CD4-positive, alpha-beta T cell treated with Interleukin-10 for 1 hour (primary cell): ENCODE measurements around the gene SEMA5A.

Experiments
- DNase-seq: peaks from one replicate; pipeline ENCODE4 v3.0.0-alpha.2; 2020

The SEMA5A gene, protein sequence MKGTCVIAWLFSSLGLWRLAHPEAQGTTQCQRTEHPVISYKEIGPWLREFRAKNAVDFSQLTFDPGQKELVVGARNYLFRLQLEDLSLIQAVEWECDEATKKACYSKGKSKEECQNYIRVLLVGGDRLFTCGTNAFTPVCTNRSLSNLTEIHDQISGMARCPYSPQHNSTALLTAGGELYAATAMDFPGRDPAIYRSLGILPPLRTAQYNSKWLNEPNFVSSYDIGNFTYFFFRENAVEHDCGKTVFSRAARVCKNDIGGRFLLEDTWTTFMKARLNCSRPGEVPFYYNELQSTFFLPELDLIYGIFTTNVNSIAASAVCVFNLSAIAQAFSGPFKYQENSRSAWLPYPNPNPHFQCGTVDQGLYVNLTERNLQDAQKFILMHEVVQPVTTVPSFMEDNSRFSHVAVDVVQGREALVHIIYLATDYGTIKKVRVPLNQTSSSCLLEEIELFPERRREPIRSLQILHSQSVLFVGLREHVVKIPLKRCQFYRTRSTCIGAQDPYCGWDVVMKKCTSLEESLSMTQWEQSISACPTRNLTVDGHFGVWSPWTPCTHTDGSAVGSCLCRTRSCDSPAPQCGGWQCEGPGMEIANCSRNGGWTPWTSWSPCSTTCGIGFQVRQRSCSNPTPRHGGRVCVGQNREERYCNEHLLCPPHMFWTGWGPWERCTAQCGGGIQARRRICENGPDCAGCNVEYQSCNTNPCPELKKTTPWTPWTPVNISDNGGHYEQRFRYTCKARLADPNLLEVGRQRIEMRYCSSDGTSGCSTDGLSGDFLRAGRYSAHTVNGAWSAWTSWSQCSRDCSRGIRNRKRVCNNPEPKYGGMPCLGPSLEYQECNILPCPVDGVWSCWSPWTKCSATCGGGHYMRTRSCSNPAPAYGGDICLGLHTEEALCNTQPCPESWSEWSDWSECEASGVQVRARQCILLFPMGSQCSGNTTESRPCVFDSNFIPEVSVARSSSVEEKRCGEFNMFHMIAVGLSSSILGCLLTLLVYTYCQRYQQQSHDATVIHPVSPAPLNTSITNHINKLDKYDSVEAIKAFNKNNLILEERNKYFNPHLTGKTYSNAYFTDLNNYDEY

DNA sequence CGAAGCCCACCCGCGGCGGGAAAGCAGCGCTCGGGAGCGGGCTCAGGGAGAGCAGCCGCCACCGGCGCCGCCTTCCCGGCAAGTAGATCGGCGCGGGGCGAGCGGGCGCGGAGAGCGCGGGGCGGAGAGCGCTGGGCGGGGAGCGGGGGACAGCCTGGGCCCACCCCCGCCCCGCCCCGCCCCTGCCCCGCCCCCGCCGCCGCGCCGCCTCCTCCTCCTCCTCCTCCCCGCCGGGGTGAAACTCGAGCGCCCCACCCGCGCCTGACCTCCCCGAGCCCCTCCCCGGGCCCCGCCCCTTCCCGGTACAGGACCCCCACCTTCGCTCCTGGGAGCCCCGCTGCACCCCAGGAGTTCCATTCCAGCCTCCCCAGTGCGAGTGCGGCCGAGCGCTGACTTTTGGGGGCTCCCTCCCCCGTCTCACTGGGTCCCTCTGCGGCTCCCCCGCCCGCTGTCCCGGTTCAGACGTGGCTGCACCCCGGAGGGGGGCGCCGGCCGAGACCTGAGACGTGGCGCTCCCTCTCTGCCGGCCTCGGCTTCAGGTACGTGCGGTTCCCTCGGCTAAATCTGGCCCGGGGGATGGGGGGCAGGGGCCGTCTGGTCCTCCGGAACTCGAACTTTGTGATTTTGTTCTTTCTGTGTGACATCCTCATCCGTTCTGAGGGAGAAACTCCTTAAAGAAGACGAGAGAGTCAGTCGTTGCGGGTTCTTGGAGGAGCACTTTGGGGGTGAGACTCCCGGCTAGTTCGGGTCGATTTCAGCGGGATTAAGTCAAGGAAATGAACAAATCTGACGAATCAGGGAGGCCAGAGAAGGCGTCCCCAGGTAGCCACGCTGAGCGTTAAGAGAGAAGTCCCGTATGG, at the start of gene SEMA5A:
Gene SEMA5A, minus strand, starts transcription at position 84 of the 860 bp plus-strand sequence. CDS start 166,129 bp downstream, outside the sequence.
- peak; percentile 38 for DNase-seq

DNA sequence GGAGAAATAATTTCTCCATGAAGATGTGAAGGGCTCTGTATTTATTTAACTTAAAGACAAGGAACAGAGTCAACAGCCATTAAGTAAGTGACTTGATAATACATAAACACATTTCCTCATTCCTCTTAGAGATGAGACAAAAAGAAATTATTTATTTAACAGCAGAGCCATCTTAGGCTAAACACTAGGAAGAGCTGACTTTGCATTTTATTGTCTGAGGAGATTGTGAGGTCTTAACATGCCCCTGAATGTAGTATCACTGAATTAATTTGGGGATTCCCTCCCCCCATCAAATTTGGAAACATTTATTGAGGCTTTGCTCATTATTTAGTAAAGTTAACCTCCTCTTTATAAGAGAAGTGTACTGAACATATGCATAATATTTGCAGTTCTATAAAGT, 49.0 kb upstream of the SEMA5A start:
- DNase-seq = no peak

DNA sequence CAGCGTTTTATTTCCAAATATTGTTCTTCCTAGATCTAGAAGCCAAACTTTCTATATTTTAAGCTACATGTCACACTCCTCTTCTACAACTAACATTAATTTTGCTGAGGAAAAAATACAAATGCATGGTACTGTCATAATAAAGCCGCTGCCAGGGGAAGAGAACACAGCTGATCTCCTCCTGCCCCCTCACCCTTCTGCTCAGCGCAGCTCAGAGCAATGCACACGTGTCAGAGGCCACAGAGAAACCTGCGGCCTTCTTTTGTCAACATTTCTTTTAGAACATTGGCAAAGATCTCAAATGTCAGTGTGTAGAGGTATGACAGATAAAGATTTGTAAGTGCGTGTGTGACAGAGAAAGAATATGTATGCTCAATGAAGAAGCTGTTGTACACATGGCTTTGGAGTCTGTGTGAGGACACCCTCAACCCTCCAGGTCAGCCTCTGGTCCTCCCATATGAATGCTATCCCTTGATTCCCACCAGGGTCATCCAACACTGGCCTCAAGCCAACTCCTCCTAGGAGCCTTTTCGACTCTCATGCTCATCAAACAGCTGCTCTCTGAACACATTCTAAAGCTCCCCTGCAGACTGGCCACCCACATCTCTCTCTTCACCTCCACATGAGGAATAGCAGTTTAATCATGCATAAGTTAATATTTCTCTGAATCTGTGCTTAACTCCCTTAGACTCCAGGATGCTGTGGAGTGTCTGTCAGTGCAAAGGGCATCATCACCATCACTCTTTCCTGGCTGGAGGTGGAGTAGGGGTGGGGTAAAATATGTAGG, 43.4 kb upstream of the SEMA5A start:
- DNase-seq = no peak

DNA sequence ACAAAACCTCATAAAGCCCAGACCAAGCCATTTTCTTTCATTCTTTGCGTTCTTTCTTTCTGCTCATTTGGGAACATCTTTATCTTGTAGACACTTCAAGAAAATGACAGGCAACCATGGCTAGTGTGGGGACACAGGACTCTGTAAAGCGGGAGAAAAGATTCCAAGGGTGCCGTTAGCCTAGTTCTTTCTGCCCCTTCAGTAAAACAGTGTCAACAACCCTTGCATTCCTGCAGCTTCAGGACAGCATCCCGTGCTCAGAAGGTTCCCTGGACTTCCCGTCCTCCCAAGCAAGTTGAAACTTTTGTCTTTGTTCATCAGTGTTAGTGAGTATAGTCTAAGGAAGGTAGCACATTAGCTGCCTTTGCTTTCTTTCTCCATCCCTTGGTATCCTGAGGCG, 42.4 kb upstream of the SEMA5A start:
- no peak for DNase-seq

DNA sequence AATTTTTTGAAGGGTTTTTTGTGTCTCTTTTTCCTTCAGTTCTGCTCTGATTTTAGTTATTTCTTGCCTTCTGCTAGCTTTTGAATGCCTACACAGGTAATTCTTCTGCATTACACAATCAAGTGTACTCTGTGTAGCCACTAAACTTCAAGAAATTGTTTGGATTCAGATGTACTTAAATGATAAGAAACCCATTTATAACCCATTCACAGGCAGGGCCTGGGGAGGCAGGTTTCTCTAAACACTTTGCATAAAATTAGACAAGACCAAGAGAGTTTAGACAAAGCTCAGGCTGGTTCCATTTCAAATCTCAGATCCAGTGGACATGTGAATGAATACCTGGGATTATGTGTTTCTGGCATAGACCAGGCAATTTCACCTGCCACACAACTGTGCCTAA, 41.3 kb upstream of the SEMA5A start:
- no peak for DNase-seq

DNA sequence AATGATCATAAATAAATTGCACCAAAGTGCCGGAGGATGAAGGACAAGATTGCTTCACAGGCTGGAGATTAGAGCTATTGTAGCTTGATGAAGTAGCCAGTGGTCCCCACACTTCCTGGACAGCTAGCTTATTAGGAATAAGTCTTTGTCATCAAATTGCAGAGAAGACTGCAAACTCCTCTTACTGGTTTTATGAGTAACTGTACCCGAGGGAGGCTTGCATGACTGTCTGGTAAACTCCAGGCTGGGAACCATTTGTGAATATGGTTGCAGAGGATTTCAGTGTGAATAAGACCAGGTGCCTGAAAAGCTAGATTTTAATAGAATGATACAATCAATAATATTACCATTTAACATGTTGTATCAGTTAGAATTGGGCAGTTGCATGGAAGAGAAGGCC, 36.5 kb upstream of the SEMA5A start:
- no peak for DNase-seq

DNA sequence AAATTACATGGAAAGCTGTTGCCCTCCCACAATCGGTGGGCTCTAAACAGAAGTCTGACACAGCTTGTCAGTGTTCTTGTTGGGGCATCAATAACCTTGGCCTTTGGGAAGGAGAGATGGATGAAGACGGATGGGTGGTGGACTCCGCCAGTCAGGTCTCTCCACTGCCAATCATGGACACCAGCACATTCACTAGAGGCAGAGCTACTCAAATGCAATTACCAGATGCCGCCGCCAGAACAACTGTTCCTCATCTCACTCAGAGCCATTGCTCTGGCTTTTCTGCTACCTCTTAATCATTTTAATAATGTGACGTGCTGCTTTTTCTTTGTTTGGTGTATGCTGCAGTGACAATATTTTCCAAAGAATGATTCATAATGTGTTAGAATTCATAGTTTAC, 27.9 kb upstream of the SEMA5A start:
- no peak for DNase-seq

DNA sequence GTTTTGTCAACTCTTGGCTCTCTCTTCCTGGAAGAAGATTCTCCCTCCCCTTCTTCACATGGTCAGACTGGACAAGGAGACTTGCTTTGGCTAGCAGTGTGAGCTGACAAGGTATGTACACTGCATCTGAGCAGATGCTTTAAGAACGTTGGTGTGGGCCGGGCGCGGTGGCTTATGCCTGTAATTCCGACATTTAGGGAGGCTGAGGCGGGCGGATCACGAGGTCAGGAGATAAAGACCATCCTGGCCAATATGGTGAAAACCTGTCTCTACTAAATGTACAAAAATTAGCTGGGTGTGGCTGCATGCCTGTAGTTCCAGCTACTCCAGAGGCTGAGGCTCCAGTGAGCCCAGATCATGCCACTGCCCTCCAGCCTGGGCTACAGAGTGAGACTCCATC, 26.4 kb upstream of the SEMA5A start:
- no peak for DNase-seq

DNA sequence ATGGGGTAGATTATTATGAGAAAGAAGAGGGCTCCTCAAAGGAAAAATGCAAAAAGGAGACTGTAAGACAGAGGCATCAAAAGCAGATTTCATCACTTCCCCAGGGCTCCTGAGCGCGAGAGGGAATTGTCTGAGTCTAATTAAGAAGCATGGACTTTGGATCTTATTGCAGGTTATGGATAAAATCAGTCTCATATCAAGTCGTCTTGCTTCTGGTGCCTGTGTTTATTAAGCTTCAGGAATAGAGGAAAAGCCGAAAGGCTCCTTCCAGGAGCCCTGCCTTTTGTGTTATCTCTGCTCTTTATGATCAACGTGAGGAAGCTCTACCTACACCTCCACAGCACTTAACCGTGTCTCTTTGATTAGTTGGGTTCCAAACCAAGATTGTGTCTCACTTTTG, 25.0 kb upstream of the SEMA5A start:
- no peak for DNase-seq

DNA sequence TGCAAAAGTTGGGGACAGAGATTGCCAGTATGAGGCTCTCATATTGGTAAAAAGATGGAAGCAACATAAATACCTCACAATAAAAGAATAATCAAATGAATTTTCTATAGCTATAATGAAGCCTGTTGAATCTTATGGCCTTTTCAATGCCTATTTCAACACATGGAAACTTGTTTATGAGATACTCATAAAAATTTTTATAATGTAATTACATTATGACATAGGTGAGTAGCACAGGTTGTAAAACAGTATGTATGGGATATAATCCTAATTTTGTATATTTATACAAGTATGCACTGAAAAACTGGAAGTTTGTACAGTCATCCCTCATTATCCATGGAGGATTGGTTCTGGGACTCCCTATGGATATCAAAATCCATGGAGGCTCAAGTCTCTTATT, 21.2 kb upstream of the SEMA5A start:
- no peak for DNase-seq

DNA sequence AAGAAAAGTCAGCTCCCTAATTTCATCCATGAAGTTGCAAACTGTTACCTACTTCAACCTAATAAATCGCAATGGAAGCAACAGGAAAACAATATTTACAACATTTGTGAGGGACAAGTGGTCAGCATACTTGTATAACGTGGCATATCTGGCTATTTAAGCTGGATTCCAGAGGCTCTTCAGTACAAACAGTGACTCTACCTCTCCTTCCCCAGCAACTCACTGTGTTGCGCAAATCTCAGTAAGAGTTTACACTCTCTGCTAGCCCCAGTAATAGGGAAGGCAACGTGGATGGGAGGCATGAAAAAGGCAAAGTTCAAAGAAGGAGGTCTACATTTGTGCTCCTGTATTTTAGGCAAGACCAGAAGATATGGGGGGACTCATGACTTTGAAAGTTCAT, 18.9 kb upstream of the SEMA5A start:
- no peak for DNase-seq

DNA sequence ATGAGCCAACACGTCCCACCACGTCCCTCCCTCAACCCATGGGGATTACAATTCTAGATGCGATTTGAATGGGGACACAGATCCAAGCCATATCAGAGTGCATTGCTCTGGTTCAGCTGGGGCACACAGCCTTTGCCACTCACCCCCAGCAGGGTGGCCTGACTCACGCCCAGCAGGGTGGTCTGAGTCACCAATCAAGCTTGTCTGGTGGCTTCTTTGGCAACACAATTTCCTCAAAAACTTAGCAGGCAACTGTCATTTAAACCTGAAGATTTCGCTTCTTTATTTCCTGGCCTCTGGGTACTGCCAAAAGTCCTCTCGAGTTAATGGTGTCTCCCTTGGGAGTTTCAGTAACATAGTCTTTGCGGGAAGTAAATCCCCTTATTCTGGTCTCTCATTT, 16.3 kb upstream of the SEMA5A start:
- no peak for DNase-seq

DNA sequence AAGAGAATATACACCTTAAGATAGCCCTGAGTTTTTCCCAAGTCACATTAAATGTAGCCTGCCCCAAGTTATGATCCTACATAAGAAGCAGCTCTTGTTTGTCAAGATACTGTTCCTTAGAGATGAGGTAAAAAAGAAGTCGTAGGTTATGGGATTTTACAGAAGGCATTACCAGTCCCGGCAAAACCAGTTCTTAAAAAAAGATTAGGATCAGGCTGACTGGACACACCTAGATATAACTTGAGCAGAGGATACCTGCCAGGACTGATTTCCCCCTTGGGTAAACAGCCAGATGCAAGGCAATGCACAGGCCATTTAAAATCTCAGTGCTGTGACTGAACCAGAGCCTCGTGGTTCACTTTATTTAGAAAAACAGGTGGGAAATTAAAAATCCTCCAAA, 14.1 kb upstream of the SEMA5A start:
- DNase-seq = no peak

DNA sequence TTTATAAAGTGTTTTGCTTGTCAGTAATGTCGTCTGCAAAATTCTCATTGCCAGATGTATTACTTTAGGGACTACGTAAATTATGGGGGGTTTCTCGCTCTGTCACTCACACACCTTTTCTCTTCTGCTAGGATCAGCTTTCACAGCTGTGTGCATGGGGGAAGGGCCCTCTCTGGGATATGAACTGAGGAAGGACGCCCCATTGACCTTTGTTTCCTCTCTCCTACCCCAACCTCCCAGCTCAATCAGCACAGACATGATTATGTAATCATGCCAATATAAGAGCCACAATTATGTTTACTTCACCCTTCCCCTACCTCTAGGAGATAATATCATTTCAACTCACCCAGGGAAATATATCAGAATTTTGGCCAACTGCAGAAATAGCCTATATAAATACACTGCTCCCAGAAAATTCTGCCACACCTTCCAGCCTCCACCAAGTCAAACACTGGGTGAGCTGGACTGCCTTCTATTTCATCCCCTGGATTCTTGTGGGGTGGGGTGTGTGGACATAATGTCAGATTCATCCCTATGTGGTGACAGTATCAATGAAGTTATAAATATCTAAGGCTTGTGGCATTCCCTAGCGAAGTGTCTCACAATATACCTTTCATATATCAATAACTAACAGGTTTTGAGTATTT, 12.6 kb upstream of the SEMA5A start:
- DNase-seq = no peak

DNA sequence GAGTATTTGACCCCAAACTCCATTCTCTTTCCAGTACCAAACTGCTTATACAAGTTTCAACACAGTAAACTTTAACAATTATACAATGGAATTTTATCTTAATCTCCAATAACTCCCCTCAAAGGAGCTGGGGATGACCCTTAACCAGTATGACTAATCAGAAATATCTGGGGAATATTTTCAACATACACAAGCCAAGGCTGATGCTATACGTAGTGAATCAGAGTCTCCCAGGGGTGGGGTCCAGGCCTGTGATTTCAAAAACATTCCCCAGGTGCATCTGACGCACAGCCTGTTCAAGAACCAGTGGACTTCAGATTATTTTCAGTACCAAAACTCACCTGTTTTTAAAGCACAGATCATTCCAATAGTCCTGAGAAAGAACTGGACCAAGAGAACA, 11.8 kb upstream of the SEMA5A start:
- DNase-seq = no peak

DNA sequence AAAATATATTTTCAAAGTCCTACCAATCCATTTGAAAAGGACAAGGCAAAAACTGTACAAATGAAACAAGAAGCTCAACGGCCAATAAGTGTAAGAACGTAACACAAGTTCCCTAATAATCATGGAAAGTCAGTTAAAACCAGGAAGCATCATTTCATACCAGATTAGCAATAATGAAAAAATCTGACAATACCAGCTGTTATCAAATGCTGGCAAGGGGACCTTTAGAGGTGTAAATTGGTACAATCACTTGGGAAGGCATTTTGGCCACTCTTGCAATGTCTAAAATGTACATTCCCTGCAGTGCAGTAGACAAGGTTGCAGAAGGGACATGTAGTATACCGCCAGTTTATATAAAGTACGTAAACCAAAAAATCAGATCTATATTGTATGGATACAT, 10.1 kb upstream of the SEMA5A start:
- no peak for DNase-seq

DNA sequence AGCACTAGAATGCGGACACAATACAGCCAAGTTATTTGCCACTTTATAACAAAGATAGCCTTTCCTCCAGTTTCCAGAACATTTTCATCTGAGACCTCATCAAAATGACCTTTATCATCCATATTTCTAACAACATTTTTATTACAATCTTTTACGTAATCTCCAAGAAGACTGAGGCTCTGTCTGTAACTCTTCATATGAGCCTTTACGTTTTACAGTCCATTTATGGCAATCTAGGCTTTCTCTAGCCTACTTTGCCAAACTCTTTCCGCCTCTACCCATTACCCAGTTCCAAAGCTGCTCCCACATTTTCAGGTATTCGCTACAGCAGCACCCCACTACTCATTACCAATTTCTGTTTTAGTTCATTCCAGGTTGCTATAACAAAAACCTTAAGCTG, 8.2 kb upstream of the SEMA5A start:
- no peak for DNase-seq

DNA sequence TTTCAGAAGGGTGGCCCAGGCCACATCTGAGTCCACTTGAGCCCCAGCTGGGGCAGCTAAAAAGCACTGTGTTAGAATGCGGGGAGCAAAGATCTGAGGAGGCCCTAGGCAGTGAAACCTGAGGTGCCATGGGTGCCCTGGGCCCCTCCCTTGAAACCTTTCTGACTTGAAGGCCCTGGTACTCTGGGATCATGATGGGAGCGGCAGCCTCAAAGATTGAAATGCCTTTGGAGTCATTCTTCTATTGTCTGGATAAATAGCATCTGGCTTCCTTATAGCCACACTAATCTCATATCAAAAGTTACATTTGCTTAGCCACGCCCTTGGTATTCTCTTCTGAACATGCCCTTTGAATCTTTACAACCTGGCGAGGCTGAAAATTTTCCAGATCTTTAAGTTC, 7.7 kb upstream of the SEMA5A start:
- no peak for DNase-seq

DNA sequence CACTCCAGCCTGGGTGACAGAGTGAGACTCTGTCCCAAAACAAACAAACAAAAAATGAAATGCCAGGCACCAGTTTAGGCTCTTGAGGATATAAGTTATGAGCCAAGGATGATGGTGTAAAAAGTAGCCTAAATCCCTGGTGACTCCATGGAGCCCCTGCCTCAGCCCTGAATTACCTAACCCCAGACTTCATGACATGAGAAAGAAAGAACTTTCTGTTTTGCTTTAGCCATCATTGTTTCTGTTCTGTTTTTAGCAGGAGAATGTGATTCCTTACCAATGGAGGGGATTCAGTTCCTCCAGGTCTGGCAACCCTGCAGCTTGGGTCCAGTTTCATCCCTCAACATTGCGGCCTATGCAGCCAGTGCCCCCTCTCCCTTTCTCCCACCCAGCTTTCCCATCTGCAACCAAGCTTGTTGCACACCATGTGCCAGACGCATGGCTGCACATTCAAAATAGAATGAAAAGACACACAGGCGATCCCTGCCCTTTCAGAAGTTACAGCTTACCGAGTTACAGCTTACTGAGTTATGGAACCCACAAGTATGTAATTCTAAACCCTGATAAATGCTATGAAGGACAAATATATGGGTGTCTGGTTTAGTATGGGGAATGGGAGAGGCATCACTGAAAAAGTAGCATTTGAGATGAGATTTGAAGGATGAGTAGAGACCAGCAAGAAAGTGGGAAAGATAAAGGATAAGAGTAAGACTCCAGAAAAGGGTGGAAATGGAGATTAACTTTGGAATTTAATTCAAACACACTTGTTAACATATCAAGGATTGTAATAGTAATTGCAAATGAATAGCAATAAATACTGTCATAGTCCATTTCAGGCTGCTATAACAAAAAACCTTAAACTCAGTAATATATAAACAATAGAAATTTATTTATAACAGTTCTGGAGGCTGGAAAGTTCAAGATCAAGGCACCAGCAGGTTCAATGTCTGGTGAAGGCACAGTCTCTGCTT, 6.0 kb upstream of the SEMA5A start:
- no peak for DNase-seq

DNA sequence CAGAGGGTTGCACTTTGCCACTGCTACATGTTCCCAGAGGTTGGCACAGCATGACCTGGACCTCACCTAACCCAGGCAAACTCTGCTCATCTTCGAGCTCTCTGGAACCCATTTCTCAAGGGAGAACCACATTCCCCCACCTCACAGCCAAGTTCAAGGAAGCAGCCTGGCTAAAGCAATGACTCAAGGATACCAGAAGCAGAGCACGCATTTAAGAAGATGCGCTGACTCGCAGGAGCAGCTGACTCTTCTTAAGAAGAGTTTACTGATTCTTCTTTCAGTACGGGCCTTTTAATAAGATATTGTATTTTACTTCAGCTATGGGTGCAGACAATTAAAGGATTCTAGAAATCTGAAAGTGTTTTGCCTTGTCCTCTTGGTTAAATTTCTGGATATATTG, 4.1 kb upstream of the SEMA5A start:
- DNase-seq = no peak
